Naive thymus-derived CD8-positive, alpha-beta T cell (primary cell): ENCODE results near the gene INO80. TPM values are rescaled to one million over a fixed set of nuclear protein-coding genes. Genes with fewer than 3 reads are reported as not detected.
A peak's percentile ranks its signal among the peaks of the same experiment; 100 is the strongest.

Experiments
- ATAC-seq, 2 donors: fragments of 150-1000 bp; cut with Tn5 transposase in 1 of 2; sonication (Bioruptor Pico), chemical (Tn5 transposase) in 1 of 2; 1 replicate in 1 of 2; 2 replicates in 1 of 2; pipeline ENCODE4 v1.10.0; 2021; ENCODE audit warnings: mild to moderate bottlenecking in 2 of 2, moderate library complexity in 2 of 2
- POLR2A ChIA-PET: fragments of 350-600 bp; sonication (Branson Sonifier 250); formaldehyde crosslinking; loops from one replicate; lab custom pipeline; 2021; ENCODE audit warnings: antibody characterized with exemption; lab: Charles Lee
- DNase-seq, 10 donors: peaks; one replicate each; pipeline versions ENCODE4 v3.0.0 to v3.0.0-alpha.2; 2020 to 2022
- H3K27ac Mint-ChIP-seq, 10 donors: one replicate each; pipeline ENCODE4 v1.8.0; 2020 to 2022; ENCODE audit warnings: mild to moderate bottlenecking in 10 of 10, mixed read lengths in 10 of 10, moderate library complexity in 4 of 10, inconsistent platforms in 1 of 10
- H3K27me3 Mint-ChIP-seq, 5 donors: one replicate each; pipeline ENCODE4 v1.8.0; 2021 to 2022; ENCODE audit warnings: mixed read lengths in 5 of 5
- H3K36me3 Mint-ChIP-seq, 3 donors: one replicate each; pipeline ENCODE4 v1.8.0; 2020 to 2022; ENCODE audit warnings: mixed read lengths in 3 of 3, mild to moderate bottlenecking in 2 of 3, inconsistent platforms in 1 of 3
- H3K4me1 Mint-ChIP-seq, 4 donors: one replicate each; pipeline ENCODE4 v1.8.0; 2021 to 2022; ENCODE audit warnings: mixed read lengths in 4 of 4
- H3K4me3 Mint-ChIP-seq, 10 donors: one replicate each; pipeline ENCODE4 v1.8.0; 2020 to 2022; ENCODE audit warnings: mild to moderate bottlenecking in 10 of 10, mixed read lengths in 10 of 10, moderate library complexity in 6 of 10, inconsistent platforms in 1 of 10
- H3K9me3 Mint-ChIP-seq, 9 donors: one replicate each; pipeline ENCODE4 v1.8.0; 2020 to 2022; ENCODE audit warnings: mixed read lengths in 9 of 9, mild to moderate bottlenecking in 3 of 9, inconsistent platforms in 1 of 9, moderate library complexity in 1 of 9
- polyA plus RNA-seq, 3 donors: library from polyadenylated mRNA; unstranded; fragments of 300-500 nt; fragmentation: Illumina TruSeq; gene quantifications; one replicate each; pipeline ENCODE4 v1.2.3, GENCODE V29; 2021
- total RNA-seq, 8 experiments: library from RNA in 2 of 8; stranded (reverse) in 2 of 8; gene quantifications; one replicate each; pipeline ENCODE4 v1.2.3 and lab custom pipeline; 2021 to 2026

Gene INO80
- total and polyA plus RNA-seq, 5 experiments from 2014 or later = 2.2 to 38.2 (median 8.0) TPM

- peaks cover 25 to 94% (median 58%) of the 10 kb centered on the region in 3 donors for H3K36me3 Mint-ChIP-seq
- DNase-seq = no peak
- peaks cover 0 to 17% (median 0%) of the 10 kb centered on the region in 9 donors for H3K9me3 Mint-ChIP-seq
- H3K27me3 Mint-ChIP-seq = no peaks in the 10 kb centered on the region
- POLR2A ChIA-PET = no interaction called here
- no peak for ATAC-seq
- no peak overlapping the region for H3K4me3 Mint-ChIP-seq
- H3K4me1 Mint-ChIP-seq = no peaks in the 10 kb centered on the region
- no peak overlapping the region for H3K27ac Mint-ChIP-seq
Measured at GRCh38 chr15:41061667-41062066, 54.4 kb downstream of the INO80 start.

GRCh38 chr15:41060505-41060904 is 55.6 kb downstream of the INO80 start:
- Mint-ChIP-seq H3K36me3 (peaks cover 25 to 94% (median 59%) of the 10 kb centered on the region in 3 donors), H3K4me1 (no peaks in the 10 kb centered on the region), H3K9me3 (peaks cover 0 to 17% (median 0%) of the 10 kb centered on the region in 9 donors), H3K4me3 (no peak overlapping the region), H3K27me3 (no peaks in the 10 kb centered on the region), H3K27ac (no peak overlapping the region)
- DNase-seq (no peak), ATAC-seq (no peak)
- POLR2A ChIA-PET = no interaction called here

GRCh38 chr15:41056810-41057209 is 59.3 kb downstream of the INO80 start:
- no peak for ATAC-seq
- POLR2A ChIA-PET = no interaction called here
- Mint-ChIP-seq H3K4me3 (no peak overlapping the region), H3K9me3 (peaks cover 0 to 8% (median 0%) of the 10 kb centered on the region in 9 donors), H3K4me1 (peaks cover 0 to 2% (median 0%) of the 10 kb centered on the region in 4 donors), H3K27ac (peak overlapping the region in 1 of 10 donors; percentile 4), H3K36me3 (peaks cover 9 to 92% (median 48%) of the 10 kb centered on the region in 3 donors), H3K27me3 (no peaks in the 10 kb centered on the region)
- no peak for DNase-seq

GRCh38 chr15:41055706-41056105 is 60.4 kb downstream of the INO80 start:
- ATAC-seq = no peak
- POLR2A ChIA-PET = no interaction called here

GRCh38 chr15:41051139-41051538 is 64.9 kb downstream of the INO80 start:
- H3K27ac Mint-ChIP-seq = peak overlapping the region in 1 of 10 donors; percentile 27
- POLR2A ChIA-PET = no interaction called here

More at GRCh38 chr15:41055706-41056105, 60.4 kb downstream of the INO80 start:
- Mint-ChIP-seq H3K27ac (no peak overlapping the region), H3K4me1 (peaks cover 0 to 2% (median 0%) of the 10 kb centered on the region in 4 donors), H3K9me3 (peaks cover 0 to 2% (median 0%) of the 10 kb centered on the region in 9 donors), H3K4me3 (no peak overlapping the region), H3K36me3 (peaks cover 3 to 90% (median 45%) of the 10 kb centered on the region in 3 donors), H3K27me3 (no peaks in the 10 kb centered on the region)
- DNase-seq = no peak

GRCh38 chr15:41048852-41049251 is 67.2 kb downstream of the INO80 start:
- Mint-ChIP-seq H3K27me3 (no peaks in the 10 kb centered on the region), H3K4me1 (peaks cover 0 to 2% (median 0%) of the 10 kb centered on the region in 4 donors), H3K9me3 (no peaks in the 10 kb centered on the region), H3K36me3 (peaks cover 4 to 91% (median 39%) of the 10 kb centered on the region in 3 donors), H3K27ac (peak overlapping the region in 1 of 10 donors; percentile 59), H3K4me3 (no peak overlapping the region)
- no peak for DNase-seq
- POLR2A ChIA-PET = no interaction called here
- no peak for ATAC-seq

More at GRCh38 chr15:41051139-41051538, 64.9 kb downstream of the INO80 start:
- peaks cover 0 to 2% (median 0%) of the 10 kb centered on the region in 4 donors for H3K4me1 Mint-ChIP-seq
- H3K27me3 Mint-ChIP-seq = no peaks in the 10 kb centered on the region
- no peak for DNase-seq
- no peaks in the 10 kb centered on the region for H3K9me3 Mint-ChIP-seq
- peaks cover 4 to 91% (median 36%) of the 10 kb centered on the region in 3 donors for H3K36me3 Mint-ChIP-seq
- no peak for ATAC-seq
- no peak overlapping the region for H3K4me3 Mint-ChIP-seq

- H3K27ac Mint-ChIP-seq = no peak overlapping the region
- no peak for ATAC-seq
Measured at GRCh38 chr15:41048397-41048796, 67.7 kb downstream of the INO80 start.

GRCh38 chr15:41047474-41047873 is 68.6 kb downstream of the INO80 start:
- H3K4me3 Mint-ChIP-seq = no peak overlapping the region
- peaks cover 4 to 91% (median 32%) of the 10 kb centered on the region in 3 donors for H3K36me3 Mint-ChIP-seq
- H3K27ac Mint-ChIP-seq = no peak overlapping the region
- DNase-seq (no peak), ATAC-seq (no peak)
- H3K4me1 Mint-ChIP-seq = no peaks in the 10 kb centered on the region
- H3K9me3 Mint-ChIP-seq = no peaks in the 10 kb centered on the region
- no peaks in the 10 kb centered on the region for H3K27me3 Mint-ChIP-seq
- POLR2A ChIA-PET = no interaction called here

More at GRCh38 chr15:41048397-41048796, 67.7 kb downstream of the INO80 start:
- POLR2A ChIA-PET = no interaction called here
- Mint-ChIP-seq H3K4me3 (no peak overlapping the region), H3K9me3 (no peaks in the 10 kb centered on the region), H3K4me1 (no peaks in the 10 kb centered on the region), H3K36me3 (peaks cover 4 to 91% (median 35%) of the 10 kb centered on the region in 3 donors), H3K27me3 (no peaks in the 10 kb centered on the region)
- DNase-seq = no peak

GRCh38 chr15:41043276-41043951 is 72.7 kb downstream of the INO80 start:
- H3K27me3 Mint-ChIP-seq = no peaks in the 10 kb centered on the region
- H3K36me3 Mint-ChIP-seq = peaks cover 0 to 96% (median 13%) of the 10 kb centered on the region in 3 donors
- H3K9me3 Mint-ChIP-seq = no peaks in the 10 kb centered on the region
- DNase-seq (no peak), ATAC-seq (no peak)
- no peak overlapping the region for H3K27ac Mint-ChIP-seq
- peaks cover 0 to 2% (median under 1%) of the 10 kb centered on the region in 4 donors for H3K4me1 Mint-ChIP-seq
- POLR2A ChIA-PET = no interaction called here
- no peak overlapping the region for H3K4me3 Mint-ChIP-seq

- ATAC-seq = no peak
- POLR2A ChIA-PET = interaction anchor here (0.6 kb wide), 1 partner anchor 138 kb away, joined by 3 read pairs; no protein-coding TSS in a partner anchor
- DNase-seq = no peak
- peaks cover 0 to 96% (median 16%) of the 10 kb centered on the region in 3 donors for H3K36me3 Mint-ChIP-seq
- H3K4me3 Mint-ChIP-seq = no peak overlapping the region
- H3K27ac Mint-ChIP-seq = peak overlapping the region in 1 of 10 donors; percentile 15
- peaks cover 0 to 5% (median 2%) of the 10 kb centered on the region in 4 donors for H3K4me1 Mint-ChIP-seq
- H3K9me3 Mint-ChIP-seq = no peaks in the 10 kb centered on the region
- no peaks in the 10 kb centered on the region for H3K27me3 Mint-ChIP-seq
Measured at GRCh38 chr15:41042851-41043250, 73.2 kb downstream of the INO80 start.

GRCh38 chr15:41039121-41039520 is 77.0 kb downstream of the INO80 start:
- no peak overlapping the region for H3K4me3 Mint-ChIP-seq
- peak overlapping the region in 2 of 10 donors; percentile 1 to 31 for H3K27ac Mint-ChIP-seq
- no peak for DNase-seq
- H3K36me3 Mint-ChIP-seq = peaks cover 0 to 77% (median 6%) of the 10 kb centered on the region in 3 donors
- ATAC-seq = no peak
- H3K9me3 Mint-ChIP-seq = no peaks in the 10 kb centered on the region
- H3K27me3 Mint-ChIP-seq = no peaks in the 10 kb centered on the region
- peaks cover 0 to 5% (median 4%) of the 10 kb centered on the region in 4 donors for H3K4me1 Mint-ChIP-seq
- POLR2A ChIA-PET = no interaction called here

GRCh38 chr15:41032079-41032328 is 84.1 kb downstream of the INO80 start:
- H3K36me3 Mint-ChIP-seq = peaks cover 0 to 59% (median 4%) of the 10 kb centered on the region in 3 donors
- no peak for DNase-seq
- no peak for ATAC-seq
- H3K27ac Mint-ChIP-seq = peak overlapping the region in 4 of 10 donors; percentile 7 to 83 (median 39)
- no peaks in the 10 kb centered on the region for H3K9me3 Mint-ChIP-seq
- peaks cover 0 to 14% (median 8%) of the 10 kb centered on the region in 4 donors for H3K4me1 Mint-ChIP-seq
- POLR2A ChIA-PET = no interaction called here
- H3K4me3 Mint-ChIP-seq = no peak overlapping the region
- H3K27me3 Mint-ChIP-seq = no peaks in the 10 kb centered on the region

- peaks cover 0 to 65% (median 8%) of the 10 kb centered on the region in 3 donors for H3K36me3 Mint-ChIP-seq
Measured at GRCh38 chr15:41031232-41032078, 84.6 kb downstream of the INO80 start.

More at GRCh38 chr15:41031232-41032078, 84.6 kb downstream of the INO80 start:
- no peaks in the 10 kb centered on the region for H3K9me3 Mint-ChIP-seq
- H3K27ac Mint-ChIP-seq = peak overlapping the region in 8 of 10 donors; percentile 14 to 80 (median 53)
- no peak overlapping the region for H3K4me3 Mint-ChIP-seq
- POLR2A ChIA-PET = no interaction called here
- ATAC-seq = no peak
- DNase-seq = no peak
- peaks cover 0 to 14% (median 9%) of the 10 kb centered on the region in 4 donors for H3K4me1 Mint-ChIP-seq
- no peaks in the 10 kb centered on the region for H3K27me3 Mint-ChIP-seq
